ENCODE measurements around the gene NFXL1.

The NFXL1 gene

DNA sequence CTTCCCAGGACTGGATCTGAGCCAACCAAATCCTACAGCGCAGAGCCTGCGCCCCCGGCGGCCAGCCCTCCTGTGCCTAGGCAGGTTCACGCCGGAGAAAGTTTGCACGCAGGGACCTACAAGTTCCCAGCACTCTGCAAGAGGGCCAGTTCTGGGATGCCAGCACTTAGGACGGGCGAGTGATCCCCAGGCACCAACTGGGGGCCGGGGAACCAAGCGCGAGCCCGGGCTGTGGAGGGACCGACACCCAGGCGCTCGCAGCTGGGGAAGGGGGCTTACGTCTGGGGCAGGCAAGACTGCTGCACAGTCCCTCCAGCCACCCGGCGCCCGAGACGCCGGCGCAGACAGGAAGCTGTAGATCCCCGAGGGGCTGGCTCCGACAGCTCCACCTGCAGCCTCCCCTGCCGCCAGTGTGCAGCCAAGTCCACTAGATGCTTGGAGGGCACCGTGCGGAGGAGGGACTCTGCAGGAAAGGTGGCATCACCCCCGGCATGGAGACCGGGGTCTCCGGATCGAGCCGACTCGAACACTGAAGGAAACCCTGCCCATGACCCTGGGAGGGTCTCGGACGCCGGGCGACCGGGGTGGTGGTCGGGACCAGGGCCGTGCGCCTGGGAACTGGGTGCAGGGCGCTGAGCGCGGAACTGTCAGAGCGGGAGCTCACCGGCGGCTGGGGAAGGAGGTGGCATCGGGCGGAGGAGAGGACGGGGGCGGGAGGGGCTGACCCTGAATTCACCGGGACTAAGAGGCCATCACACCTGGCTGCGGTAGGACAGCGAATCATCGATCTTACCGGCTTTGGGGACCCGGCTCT is 77.1 kb downstream of the NFXL1 start:
- peak; percentile 68 for DNase-seq (ENCODE audit: low read depth)
- TF ChIP-seq CTCF (IDR thresholded peaks at IDR 0.05; ENCODE audit: insufficient read depth, low read depth, low read length, missing control alignments) = no peak
- peak overlapping the region; percentile 74 for H3K4me3 ChIP-seq (ENCODE audit: low read depth, low read length)

DNA sequence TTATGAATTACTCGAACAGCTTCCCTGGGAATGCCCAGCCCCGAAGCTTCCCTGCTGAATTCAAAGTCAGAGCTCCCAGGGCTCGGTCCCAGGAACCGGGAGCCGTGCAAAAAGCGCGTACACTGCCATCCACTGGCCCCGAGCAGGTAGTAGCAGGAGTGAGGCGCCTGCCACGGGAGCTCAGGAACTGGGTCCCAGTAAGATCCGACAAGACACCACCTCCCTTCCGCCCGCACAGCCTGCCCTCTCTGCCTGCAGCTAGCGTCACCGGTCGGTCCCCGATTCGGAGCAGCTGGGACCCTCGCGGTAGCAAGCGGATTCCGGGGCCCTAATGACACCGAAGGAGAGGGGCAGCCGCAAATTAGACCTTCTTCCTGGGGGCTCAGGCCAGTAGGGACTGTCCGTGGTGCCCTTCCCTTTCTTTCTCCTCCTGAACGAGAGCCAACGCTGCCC is 77.7 kb downstream of the NFXL1 start:
- DNase-seq (ENCODE audit: low read depth) = peak; percentile 78
- H3K4me3 ChIP-seq (ENCODE audit: low read depth, low read length) = peak overlapping the region; percentile 74
- peak; percentile 69 for TF ChIP-seq CTCF (IDR thresholded peaks at IDR 0.05; ENCODE audit: insufficient read depth, low read depth, low read length, missing control alignments)

GRCh38 chr4:47835494-47835893 is 78.9 kb downstream of the NFXL1 start:
- no peak for TF ChIP-seq CTCF (IDR thresholded peaks at IDR 0.05; ENCODE audit: insufficient read depth, low read depth, low read length, missing control alignments)
- DNase-seq (ENCODE audit: low read depth) = no peak
- H3K4me3 ChIP-seq (ENCODE audit: low read depth, low read length) = no peak overlapping the region

- no peak overlapping the region for H3K4me3 ChIP-seq (ENCODE audit: low read depth, low read length)
- TF ChIP-seq CTCF (IDR thresholded peaks at IDR 0.05; ENCODE audit: insufficient read depth, low read depth, low read length, missing control alignments) = no peak
- DNase-seq (ENCODE audit: low read depth) = no peak
These were observed 83.2 kb downstream of the NFXL1 start for GRCh38 chr4:47831026-47831679.

DNA sequence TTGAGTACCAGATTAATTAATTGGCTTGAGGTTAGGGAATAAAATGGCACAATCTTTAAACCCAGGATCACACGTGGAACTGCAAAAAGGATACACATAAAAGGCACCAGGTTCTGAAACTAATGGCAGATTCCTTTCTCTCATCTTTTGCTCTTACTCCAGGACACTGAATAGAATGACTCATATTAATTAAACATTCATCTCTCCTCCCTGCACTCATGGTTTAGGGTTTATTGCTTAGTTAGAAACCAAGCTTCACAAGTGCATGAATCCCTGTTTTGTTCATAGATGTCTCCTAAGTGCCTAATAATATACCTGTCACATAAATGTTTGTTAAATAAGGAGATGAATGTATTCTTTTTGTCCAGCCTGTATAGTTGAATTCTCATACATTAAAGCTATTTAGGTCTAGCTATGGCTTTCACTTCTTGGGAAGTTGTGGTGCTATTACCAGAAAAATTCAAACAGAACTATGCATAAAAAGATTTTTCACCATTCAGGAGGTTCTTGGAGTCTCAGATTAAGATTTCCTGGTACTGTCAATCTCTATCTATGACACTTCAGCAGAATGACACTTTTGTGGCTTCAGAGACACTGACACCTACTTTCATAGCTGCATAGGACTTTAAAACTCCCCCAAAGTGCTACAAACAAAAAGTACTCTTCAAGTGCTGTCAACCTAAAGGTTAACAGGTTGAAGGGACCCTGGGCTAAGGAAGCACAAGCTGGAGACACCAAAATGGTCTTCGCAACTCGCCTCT is 83.9 kb downstream of the NFXL1 start:
- no peak for TF ChIP-seq CTCF (IDR thresholded peaks at IDR 0.05; ENCODE audit: insufficient read depth, low read depth, low read length, missing control alignments)
- DNase-seq (ENCODE audit: low read depth) = no peak
- no peak overlapping the region for H3K4me3 ChIP-seq (ENCODE audit: low read depth, low read length)

DNA sequence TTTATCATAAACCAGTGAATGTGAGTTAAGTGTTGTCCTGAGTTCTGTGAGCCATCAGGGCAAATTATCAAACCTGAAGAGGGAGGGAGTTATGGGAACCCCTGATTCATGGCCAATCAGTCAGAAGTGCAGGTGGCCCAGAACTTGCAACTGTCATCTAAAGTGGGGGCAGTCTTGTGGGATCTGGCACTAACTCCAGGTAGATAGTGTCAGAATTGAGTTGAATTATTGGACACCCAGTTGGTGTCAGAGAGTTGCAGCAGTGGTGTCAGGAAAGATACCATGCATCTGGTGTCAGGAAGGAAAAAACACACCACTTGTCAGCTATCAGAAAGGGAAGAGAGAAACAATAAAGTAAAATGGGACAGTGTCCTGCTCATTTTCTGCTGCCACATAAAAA is 84.9 kb downstream of the NFXL1 start:
- no peak for TF ChIP-seq CTCF (IDR thresholded peaks at IDR 0.05; ENCODE audit: insufficient read depth, low read depth, low read length, missing control alignments)
- DNase-seq (ENCODE audit: low read depth) = no peak
- H3K4me3 ChIP-seq (ENCODE audit: low read depth, low read length) = no peak overlapping the region

Measured in GM12865 (cell line).